Left ventricle myocardium inferior (tissue), 1 donor: ENCODE data around the gene ASTN2. TPM values are rescaled to one million over a fixed set of nuclear protein-coding genes. Genes with fewer than 3 reads are reported as not detected.
"Not testable (repeated sequence)": the region's sequence is repeated elsewhere in the genome, so short reads cannot be mapped to it uniquely, and the experiment has no call there.

Experiments used
- DNase-seq: peaks from one replicate; pipeline ENCODE4 v3.0.0-alpha.2; 2020
- H3K27ac ChIP-seq: fragments of 200-600 bp; replicated peaks from 2 replicates; pipeline ENCODE4 v1.8.0; 2021
- H3K27me3 ChIP-seq: fragments of 200-600 bp; 2 replicates; pipeline ENCODE4 v1.8.0; 2021; ENCODE audit warnings: low read depth
- H3K36me3 ChIP-seq: fragments of 200-600 bp; 2 replicates; pipeline ENCODE4 v1.8.0; 2021
- H3K4me1 ChIP-seq: fragments of 200-600 bp; 2 replicates; pipeline ENCODE4 v1.8.0; 2021
- H3K4me3 ChIP-seq: fragments of 200-600 bp; 2 replicates; pipeline ENCODE4 v1.8.0; 2021; ENCODE audit warnings: mild to moderate bottlenecking, moderate library complexity
- H3K9me3 ChIP-seq: fragments of 200-600 bp; replicated peaks from 2 replicates; pipeline ENCODE4 v1.8.0; 2021
- intact Hi-C: fragments of 100-400 bp; cut with micrococcal nuclease; formaldehyde crosslinking; loops from one replicate; pipeline ENCODE4 v1.11.0; 2022
- total RNA-seq: library from RNA; stranded (reverse); fragmentation: NEBNext Ultra II Directional; extraction: Animal tissue kit (Norgen Biotek cat#: 25700); gene quantifications from one replicate; pipeline ENCODE4 v1.2.1, GENCODE V29; 2021
- TF ChIP-seq, protein P1 (sequence below): fragments of 200-600 bp; IDR thresholded peaks from 2 replicates; pipeline ENCODE4 v1.8.0; 2021; ENCODE audit warnings: antibody characterized with exemption, mild to moderate bottlenecking, borderline replicate concordance
- donor health status: DM: no; HTN: yes; CAD: no; lungs with severe emphysema.

ASTN2 gene
- total RNA-seq, 1 donor from 2014 or later: 6.1 TPM

DNA sequence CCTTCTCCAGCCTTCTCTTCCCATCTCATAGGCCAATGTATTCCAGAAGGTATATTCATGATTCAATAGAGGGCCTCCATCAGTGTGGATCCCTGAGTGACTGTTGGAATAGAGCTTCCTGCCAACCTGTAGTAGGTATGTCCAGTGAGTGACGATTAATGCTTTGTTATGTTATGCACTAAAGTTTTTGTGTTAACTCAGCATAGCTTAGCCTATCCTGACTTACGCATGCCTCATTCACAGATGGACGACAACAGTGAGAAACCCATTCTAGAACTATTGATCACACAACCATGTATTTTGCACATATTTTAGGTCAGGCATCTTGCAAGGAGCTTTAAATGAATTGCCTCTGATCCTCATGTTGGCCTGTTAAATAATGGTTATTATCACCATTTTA is 953.2 kb downstream of the ASTN2 start:
- intact Hi-C loops: loop anchor here (10.0 kb wide), 2 partner anchors 63 to 1247 kb away; no protein-coding TSS in a partner anchor
- Histone ChIP-seq H3K4me3 (no peak overlapping the region), H3K36me3 (no peaks in the 10 kb centered on the region), H3K27me3 (no peaks in the 10 kb centered on the region), H3K27ac (no peak overlapping the region), H3K9me3 (peaks cover 14% of the 10 kb centered on the region), H3K4me1 (no peaks in the 10 kb centered on the region)
- no peak for DNase-seq
- TF ChIP-seq, protein P1, sequence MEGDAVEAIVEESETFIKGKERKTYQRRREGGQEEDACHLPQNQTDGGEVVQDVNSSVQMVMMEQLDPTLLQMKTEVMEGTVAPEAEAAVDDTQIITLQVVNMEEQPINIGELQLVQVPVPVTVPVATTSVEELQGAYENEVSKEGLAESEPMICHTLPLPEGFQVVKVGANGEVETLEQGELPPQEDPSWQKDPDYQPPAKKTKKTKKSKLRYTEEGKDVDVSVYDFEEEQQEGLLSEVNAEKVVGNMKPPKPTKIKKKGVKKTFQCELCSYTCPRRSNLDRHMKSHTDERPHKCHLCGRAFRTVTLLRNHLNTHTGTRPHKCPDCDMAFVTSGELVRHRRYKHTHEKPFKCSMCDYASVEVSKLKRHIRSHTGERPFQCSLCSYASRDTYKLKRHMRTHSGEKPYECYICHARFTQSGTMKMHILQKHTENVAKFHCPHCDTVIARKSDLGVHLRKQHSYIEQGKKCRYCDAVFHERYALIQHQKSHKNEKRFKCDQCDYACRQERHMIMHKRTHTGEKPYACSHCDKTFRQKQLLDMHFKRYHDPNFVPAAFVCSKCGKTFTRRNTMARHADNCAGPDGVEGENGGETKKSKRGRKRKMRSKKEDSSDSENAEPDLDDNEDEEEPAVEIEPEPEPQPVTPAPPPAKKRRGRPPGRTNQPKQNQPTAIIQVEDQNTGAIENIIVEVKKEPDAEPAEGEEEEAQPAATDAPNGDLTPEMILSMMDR: no peak

DNA sequence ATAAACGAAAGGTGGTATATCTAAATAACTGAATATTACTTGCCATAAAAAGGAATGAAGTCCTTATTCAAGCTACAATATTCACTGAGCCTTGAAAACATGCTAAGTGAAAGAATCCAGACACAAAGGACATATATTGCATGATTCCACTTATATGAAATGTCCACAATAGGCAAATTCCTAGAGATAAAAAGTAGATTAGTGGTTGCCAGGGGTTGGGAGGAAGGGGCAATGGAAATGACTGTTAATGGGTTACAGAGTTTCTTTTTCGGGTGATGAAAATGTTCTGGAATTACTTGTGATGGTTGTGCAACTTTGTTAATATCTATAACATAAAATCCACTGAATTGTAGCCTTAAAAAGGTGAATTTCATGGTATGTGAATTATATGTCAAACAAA is 954.8 kb downstream of the ASTN2 start:
- Histone ChIP-seq H3K36me3 (no peaks in the 10 kb centered on the region), H3K4me1 (no peaks in the 10 kb centered on the region), H3K9me3 (peaks cover 20% of the 10 kb centered on the region), H3K4me3 (no peak overlapping the region), H3K27ac (no peak overlapping the region), H3K27me3 (no peaks in the 10 kb centered on the region)
- intact Hi-C loops: loop anchor here (10.0 kb wide), 2 partner anchors 65 to 1245 kb away; no protein-coding TSS in a partner anchor
- DNase-seq: no peak
- TF ChIP-seq, protein P1: no peak

DNA sequence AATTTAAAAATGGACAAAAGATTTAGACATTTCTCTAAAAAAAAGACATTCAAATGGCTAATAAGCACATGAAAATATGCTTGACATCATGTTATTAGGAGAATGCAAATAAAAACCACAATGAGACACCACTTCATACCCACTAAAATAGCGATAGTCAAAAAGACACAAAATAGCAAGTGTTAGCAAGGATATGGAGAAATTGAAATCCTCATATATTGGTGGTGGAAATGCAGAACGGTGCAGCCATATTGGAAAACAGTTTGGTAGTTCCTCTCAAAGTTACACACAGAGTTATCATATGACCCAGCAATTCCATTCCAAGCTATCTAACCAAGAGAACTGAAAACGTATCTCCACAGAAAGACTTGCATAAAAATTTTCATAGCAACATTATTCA is 955.3 kb downstream of the ASTN2 start:
- Histone ChIP-seq H3K36me3 (no peaks in the 10 kb centered on the region), H3K27ac (no peak overlapping the region), H3K9me3 (peaks cover 20% of the 10 kb centered on the region), H3K4me1 (no peaks in the 10 kb centered on the region), H3K4me3 (no peak overlapping the region), H3K27me3 (no peaks in the 10 kb centered on the region)
- TF ChIP-seq, protein P1: no peak
- intact Hi-C loops: no loop called here
- no peak for DNase-seq

DNA sequence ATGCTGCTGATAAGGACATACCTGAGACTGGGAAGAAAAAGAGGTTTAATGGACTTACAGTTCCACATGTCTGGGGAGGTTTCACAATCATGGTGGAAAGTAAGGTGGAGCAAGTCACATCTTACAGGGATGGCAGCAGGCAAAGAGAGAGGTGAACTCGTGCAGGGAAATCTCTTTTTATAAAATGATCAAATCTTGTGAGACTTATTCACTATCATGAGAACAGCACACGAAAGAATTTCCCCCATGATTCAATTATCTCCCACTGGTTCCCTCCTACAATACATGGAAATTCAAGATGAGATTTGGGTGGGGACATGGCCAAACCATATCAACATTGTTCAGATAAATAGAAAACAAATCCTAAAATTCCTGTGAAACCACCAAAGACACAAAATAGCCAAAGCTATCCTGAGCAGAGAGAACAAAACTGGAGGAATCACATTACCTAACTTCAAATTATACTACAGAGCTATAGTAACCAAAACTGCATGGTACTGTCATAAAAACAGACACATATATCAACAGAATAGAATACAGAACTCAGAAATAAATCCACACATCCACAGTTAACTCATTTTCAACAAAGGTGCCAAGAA is 958.3 kb downstream of the ASTN2 start:
- Histone ChIP-seq H3K27ac (no peak overlapping the region), H3K9me3 (peaks cover 20% of the 10 kb centered on the region), H3K36me3 (no peaks in the 10 kb centered on the region), H3K4me1 (no peaks in the 10 kb centered on the region), H3K4me3 (no peak overlapping the region), H3K27me3 (no peaks in the 10 kb centered on the region)
- intact Hi-C loops: no loop called here
- DNase-seq: no peak
- TF ChIP-seq, protein P1: no peak

DNA sequence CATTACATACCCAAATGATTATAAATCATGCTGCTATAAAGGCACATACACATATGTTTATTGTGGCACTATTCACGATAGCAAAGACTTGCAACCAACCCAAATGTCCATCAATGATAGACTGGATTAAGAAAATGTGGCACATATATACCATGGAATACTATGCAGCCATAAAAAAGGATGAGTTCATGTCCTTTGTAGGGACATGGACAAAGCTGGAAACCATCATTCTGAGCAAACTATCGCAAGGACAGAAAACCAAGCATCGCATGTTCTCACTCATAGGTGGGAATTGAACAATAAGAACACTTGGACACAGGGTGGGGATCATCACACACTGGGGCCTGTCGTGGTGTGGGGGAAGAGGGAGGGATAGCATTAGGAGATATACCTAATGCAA is 960.3 kb downstream of the ASTN2 start:
- intact Hi-C loops, DNase-seq, H3K36me3 ChIP-seq, H3K4me3 ChIP-seq, H3K4me1 ChIP-seq, H3K27ac ChIP-seq, H3K27me3 ChIP-seq: not testable (repeated sequence)
- H3K9me3 ChIP-seq: peaks cover 20% of the 10 kb centered on the region

DNA sequence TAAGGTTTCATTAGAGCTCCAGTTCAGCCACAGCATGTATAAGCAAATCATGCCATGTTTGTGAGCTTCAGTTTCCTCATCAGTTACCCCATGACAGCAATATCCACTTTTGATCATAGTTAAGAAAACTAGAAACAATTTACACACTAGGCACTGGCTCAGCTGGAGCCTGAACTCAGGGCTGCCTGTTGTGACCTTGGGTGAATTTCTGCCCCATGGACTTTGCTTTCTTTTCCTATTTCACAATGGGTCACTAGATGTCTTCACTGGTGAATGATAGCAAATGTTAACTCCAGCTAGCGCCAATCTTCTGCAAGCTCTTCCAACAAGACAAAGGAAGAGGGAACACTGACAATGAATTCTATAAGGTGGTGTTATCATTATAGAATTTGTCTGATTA is 961.1 kb downstream of the ASTN2 start:
- Histone ChIP-seq H3K9me3 (peaks cover 20% of the 10 kb centered on the region), H3K4me1 (no peaks in the 10 kb centered on the region), H3K36me3 (no peaks in the 10 kb centered on the region), H3K27ac (no peak overlapping the region), H3K27me3 (no peaks in the 10 kb centered on the region), H3K4me3 (no peak overlapping the region)
- DNase-seq: no peak
- intact Hi-C loops: no loop called here
- TF ChIP-seq, protein P1: no peak
